ENCODE data around the gene XRCC3. TPM values are rescaled to one million over a fixed set of nuclear protein-coding genes. Genes with fewer than 3 reads are reported as not detected.

Gene XRCC3
- total and polyA plus RNA-seq, 3 donors from 2014 or later: 16.6 to 41.1 (median 40.3) TPM

- WGBS, 2 donors: 72 to 78% methylated on average over 19 of the region's 19 CpGs
- intact Hi-C loops (cut with DNase I; ENCODE audit: low total_unique reads): no loop called here
- Histone ChIP-seq H3K4me3 (no peak overlapping the region), H3K27ac (no peak overlapping the region), H3K9me3 (no peaks in the 10 kb centered on the region), H3K36me3 (ENCODE audit: low read depth, missing control alignments) (no peaks in the 10 kb centered on the region), H3K27me3 (no peaks in the 10 kb centered on the region), H3K4me1 (peaks cover 11% of the 10 kb centered on the region)
- DNase-seq: no peak
- TF ChIP-seq POLR2A (IDR thresholded peaks at IDR 0.05) (no peak), CTCF (IDR thresholded peaks at IDR 0.05) (no peak)
Measured at GRCh38 chr14:103686831-103687485, 28.3 kb downstream of the XRCC3 start.

GRCh38 chr14:103685276-103686211, 29.7 kb downstream of the XRCC3 start:
- H3K27ac ChIP-seq: no peak overlapping the region
- H3K4me1 ChIP-seq: peaks cover 11% of the 10 kb centered on the region
- H3K9me3 ChIP-seq: no peaks in the 10 kb centered on the region
- no peaks in the 10 kb centered on the region for H3K36me3 ChIP-seq (ENCODE audit: low read depth, missing control alignments)
- TF ChIP-seq CTCF (IDR thresholded peaks at IDR 0.05): no peak
- H3K4me3 ChIP-seq: no peak overlapping the region
- intact Hi-C loops (cut with DNase I; ENCODE audit: low total_unique reads): no loop called here
- no peak for DNase-seq
- no peaks in the 10 kb centered on the region for H3K27me3 ChIP-seq
- 92% methylated on average over 23 of the region's 23 CpGs for WGBS, 2 donors

DNA sequence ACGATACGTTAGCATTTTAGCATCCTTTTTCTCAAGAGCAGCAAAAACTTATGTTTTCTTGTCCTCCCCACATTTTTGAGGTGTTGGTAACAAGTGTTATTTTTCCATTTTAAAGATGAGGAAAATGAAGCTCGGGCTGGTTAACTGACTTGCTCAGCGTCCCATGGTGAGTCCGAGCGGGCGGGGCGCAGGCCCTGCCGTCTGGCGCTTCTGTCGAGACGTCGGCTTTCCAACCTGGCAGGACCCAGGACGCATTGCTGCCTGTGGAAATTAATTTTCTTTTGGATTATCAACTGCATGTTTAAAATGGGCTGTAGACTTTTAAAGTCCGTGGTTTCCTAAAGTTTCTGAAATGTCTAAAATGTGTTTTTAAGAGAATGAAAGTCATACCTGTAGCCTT, 30.4 kb downstream of the XRCC3 start:
- Histone ChIP-seq H3K4me3 (no peak overlapping the region), H3K4me1 (peaks cover 10% of the 10 kb centered on the region), H3K27me3 (no peaks in the 10 kb centered on the region), H3K27ac (no peak overlapping the region), H3K9me3 (no peaks in the 10 kb centered on the region), H3K36me3 (ENCODE audit: low read depth, missing control alignments) (no peaks in the 10 kb centered on the region)
- no peak for DNase-seq
- intact Hi-C loops (cut with DNase I; ENCODE audit: low total_unique reads): no loop called here
- WGBS, 2 donors: 95 to 96% methylated on average over 15 of the region's 15 CpGs
- TF ChIP-seq POLR2A (IDR thresholded peaks at IDR 0.05): no peak
- TF ChIP-seq CTCF (IDR thresholded peaks at IDR 0.05): no peak

DNA sequence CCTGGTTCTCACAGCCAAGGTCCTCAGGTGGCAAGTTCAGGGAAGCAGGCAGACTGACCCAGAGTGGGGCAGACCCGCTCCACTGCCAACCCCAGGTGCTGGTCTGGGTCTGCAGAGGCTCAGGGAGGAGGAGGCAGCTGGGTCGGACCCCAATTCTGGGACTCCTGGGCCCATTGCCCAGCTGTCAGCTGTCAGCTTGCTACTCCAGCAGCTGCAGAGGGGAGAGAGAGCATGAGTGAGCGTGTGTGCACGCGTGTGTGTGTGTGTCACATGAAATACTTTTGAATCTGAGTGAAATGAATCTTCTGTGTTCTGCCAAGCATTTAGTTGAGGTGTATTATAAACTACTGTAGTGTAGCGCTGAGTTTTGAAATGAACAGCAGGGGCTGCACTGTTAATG, 30.8 kb downstream of the XRCC3 start:
- H3K9me3 ChIP-seq: no peaks in the 10 kb centered on the region
- H3K27me3 ChIP-seq: no peaks in the 10 kb centered on the region
- H3K27ac ChIP-seq: no peak overlapping the region
- no peak for TF ChIP-seq POLR2A (IDR thresholded peaks at IDR 0.05)
- TF ChIP-seq CTCF (IDR thresholded peaks at IDR 0.05): no peak
- no peak for DNase-seq
- intact Hi-C loops (cut with DNase I; ENCODE audit: low total_unique reads): no loop called here
- H3K4me1 ChIP-seq: peaks cover 7% of the 10 kb centered on the region
- H3K4me3 ChIP-seq: no peak overlapping the region
- WGBS, 2 donors: 78 to 87% methylated on average over 6 of the region's 6 CpGs
- H3K36me3 ChIP-seq (ENCODE audit: low read depth, missing control alignments): no peaks in the 10 kb centered on the region

All from testis (tissue), 3 donors.